CD4-positive, alpha-beta T cell treated with Interleukin-4 for 1 hour (primary cell): ENCODE data around the gene RPS6KA5.
"Not testable (repeated sequence)": the region's sequence is repeated elsewhere in the genome, so short reads cannot be mapped to it uniquely, and the experiment has no call there.

Experiments used
- DNase-seq, 2 donors: peaks; one replicate each; pipeline ENCODE4 v3.0.0-alpha.2; 2020 to 2022

The RPS6KA5 gene

GRCh38 chr14:90981636-90982035 lies 78.8 kb downstream of the RPS6KA5 start:
- no peak for DNase-seq

- not testable (repeated sequence) for DNase-seq
Measured at GRCh38 chr14:90980636-90981035, 79.8 kb downstream of the RPS6KA5 start.

- no peak for DNase-seq
Measured at GRCh38 chr14:90979515-90979914, 80.9 kb downstream of the RPS6KA5 start.

- no peak for DNase-seq
Measured at GRCh38 chr14:90976101-90976500, 84.3 kb downstream of the RPS6KA5 start.

GRCh38 chr14:90971687-90972086 lies 88.8 kb downstream of the RPS6KA5 start:
- DNase-seq: no peak

DNA sequence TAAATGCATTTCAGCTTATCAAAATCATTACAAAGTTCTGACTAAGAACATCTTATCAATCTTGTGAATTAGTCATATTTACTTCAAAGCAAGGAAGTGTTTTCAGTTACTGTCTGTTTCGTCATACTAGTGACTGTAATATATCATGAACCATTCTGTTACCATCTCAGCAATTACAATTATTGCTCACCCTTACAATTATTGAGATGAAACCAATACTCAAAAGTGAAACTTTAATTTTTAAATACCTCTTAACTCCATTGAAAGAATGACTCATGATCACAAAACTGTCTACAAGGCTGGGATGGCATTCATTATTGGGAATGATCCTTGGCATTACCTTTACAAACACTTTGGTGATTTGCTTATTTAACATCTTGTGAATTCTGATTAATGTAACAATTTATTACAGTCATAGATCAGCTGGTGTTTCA lies 90.3 kb downstream of the RPS6KA5 start:
- no peak for DNase-seq

DNA sequence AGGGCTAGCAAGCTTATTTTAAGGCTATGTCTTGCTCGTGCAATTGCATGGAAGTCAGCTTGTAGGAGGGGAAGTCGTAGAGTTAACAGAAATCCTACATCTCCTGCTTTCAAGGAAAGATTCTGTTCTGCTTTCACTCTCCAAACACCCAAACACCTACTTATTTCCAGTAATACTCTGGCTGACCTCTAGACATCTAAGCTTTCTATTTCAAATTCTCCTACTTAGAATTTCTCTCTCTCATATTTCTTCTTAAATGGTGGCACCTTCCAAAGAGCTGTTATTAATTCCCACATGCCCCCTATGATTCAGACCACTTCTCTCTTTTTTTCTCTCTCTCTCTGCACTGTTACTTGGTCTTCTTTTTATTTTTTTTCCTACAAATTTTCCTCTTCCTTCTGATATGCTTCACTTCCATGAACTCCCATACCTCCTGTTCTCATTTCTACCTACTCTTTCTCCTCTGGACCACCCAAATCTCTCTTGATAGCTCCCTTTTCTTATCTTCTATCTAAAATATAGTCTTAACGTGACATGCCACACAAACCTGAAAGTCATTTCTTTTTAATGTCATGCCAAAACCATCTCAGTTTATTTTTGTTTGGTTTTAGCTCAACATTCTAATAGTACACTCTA lies 90.8 kb downstream of the RPS6KA5 start:
- DNase-seq: no peak

GRCh38 chr14:90968025-90968424 lies 92.4 kb downstream of the RPS6KA5 start:
- no peak for DNase-seq

DNA sequence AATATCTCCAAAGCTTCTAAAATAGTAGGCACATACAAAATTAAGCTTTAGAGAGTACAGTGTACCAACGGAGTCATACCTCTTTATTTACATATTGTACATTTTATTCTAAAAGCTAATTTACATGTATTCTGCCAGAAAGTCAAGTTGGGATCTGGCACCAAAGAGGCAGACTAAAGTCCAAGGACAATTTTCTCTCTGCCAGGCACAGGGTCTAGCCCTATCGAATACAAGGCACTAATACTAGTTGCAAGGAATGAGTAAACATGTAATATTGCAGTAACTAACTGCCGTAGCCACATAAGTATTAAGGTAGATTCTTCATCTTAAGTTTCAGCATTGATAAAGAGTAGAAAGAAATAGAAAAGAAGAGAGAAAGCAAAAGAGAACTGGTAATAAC lies 93.9 kb downstream of the RPS6KA5 start:
- DNase-seq: no peak

DNA sequence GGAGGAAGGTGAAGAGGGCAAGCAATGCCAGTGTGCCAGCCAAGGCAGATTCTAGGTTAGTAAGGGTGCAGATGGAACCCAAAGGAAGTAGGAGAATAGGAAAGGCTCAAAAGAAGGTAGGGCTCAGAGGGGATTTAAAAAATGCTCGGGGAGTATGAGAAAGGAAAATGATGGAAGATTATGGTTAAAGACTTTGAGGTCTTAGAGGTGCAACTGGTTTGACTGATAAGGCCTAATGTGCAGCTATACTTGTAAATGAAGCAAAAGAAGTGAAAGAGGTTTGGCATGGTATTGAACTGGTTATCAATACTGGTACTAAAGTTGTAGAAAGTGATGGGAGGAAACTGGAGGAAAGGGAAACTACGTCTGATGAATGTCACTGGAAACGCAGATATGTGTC lies 94.7 kb downstream of the RPS6KA5 start:
- no peak for DNase-seq

DNA sequence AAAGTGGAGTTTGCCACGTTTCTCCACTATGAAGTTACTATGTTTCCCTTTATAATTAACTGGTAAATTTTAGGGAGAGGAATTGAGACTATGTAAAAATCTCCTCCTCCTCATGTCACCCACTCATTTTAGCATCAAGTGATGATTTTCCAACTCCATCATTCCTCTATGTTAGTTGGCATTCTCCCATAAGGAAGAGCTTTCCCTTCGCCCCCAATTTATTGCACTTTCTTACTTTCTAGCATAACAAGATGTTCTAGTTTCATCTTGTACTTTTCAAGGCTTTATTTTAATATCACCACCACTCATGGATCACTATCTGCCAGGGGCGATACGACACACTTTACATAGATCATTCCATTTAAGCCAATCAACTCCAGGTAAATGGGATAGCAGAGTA lies 97.1 kb downstream of the RPS6KA5 start:
- DNase-seq: no peak

GRCh38 chr14:90962505-90963109 lies 97.8 kb downstream of the RPS6KA5 start:
- no peak for DNase-seq

GRCh38 chr14:90960818-90961217 lies 99.6 kb downstream of the RPS6KA5 start:
- DNase-seq: no peak

GRCh38 chr14:90959344-90959743 lies 101.1 kb downstream of the RPS6KA5 start:
- DNase-seq: no peak

- DNase-seq: no peak
Measured at GRCh38 chr14:90956273-90956672, 104.2 kb downstream of the RPS6KA5 start.

- DNase-seq: not testable (repeated sequence)
Measured at GRCh38 chr14:90953643-90954042, 106.8 kb downstream of the RPS6KA5 start.

DNA sequence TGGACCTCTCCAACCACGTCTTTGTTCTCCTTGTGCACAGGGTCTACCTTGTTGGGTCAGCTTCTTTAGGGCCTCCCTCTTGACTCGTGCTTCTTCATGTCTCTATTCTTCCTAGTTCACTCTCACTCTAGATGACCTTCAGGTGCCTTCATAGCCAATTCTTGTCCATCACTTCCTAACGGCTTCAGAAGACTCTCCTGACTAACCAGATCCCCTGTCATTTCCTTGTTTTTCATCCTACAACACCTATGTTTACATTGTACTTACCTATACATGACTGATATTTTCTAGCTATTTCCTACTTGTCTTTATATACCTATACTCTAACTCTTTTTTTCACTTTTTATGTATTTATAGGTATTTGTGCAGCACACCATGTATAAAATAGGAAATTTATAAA lies 117.1 kb downstream of the RPS6KA5 start:
- DNase-seq: no peak

DNA sequence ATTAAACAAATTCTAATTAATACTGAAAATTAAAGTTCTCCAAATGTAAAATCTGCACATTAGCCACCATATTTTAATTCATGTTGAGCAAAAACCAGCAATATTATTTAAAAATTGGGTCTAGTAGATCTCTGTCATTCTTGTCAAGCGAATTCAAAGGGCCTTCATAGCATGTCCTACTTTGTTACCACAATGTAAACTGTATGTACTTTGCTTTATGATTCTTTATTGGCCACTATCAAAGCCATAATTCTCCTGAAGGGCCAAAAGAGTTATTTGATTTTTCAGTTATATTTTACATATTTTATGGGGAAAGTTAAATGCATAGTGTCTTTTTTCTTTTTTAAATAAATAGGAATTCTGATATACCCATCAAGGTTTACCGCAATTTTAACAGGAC lies 117.9 kb downstream of the RPS6KA5 start:
- DNase-seq: no peak

GRCh38 chr14:90941706-90942105 lies 118.7 kb downstream of the RPS6KA5 start:
- DNase-seq: no peak

GRCh38 chr14:90940318-90940962 lies 120.0 kb downstream of the RPS6KA5 start:
- DNase-seq: no peak

- DNase-seq: not testable (repeated sequence)
Measured at GRCh38 chr14:90939252-90939795, 121.1 kb downstream of the RPS6KA5 start.

- DNase-seq: no peak
Measured at GRCh38 chr14:90938615-90939014, 121.8 kb downstream of the RPS6KA5 start.

- DNase-seq: no peak
Measured at GRCh38 chr14:90936757-90937440, 123.5 kb downstream of the RPS6KA5 start.
